ENCODE data around the gene MRNIP. TPM values are rescaled to one million over a fixed set of nuclear protein-coding genes. Genes with fewer than 3 reads are reported as not detected.

The MRNIP gene
- total RNA-seq, 1 donor: 13.0 TPM

- no peak for DNase-seq (ENCODE audit: low read depth)
- TF ChIP-seq CTCF (IDR thresholded peaks at IDR 0.05; ENCODE audit: insufficient read depth, low read depth, low read length): no peak
- H3K4me3 ChIP-seq (ENCODE audit: low read depth, low read length): no peak overlapping the region
These were observed 8.5 kb upstream of the MRNIP start for GRCh38 chr5:179867079-179867465.

- no peak overlapping the region for H3K4me3 ChIP-seq (ENCODE audit: low read depth, low read length)
- TF ChIP-seq CTCF (IDR thresholded peaks at IDR 0.05; ENCODE audit: insufficient read depth, low read depth, low read length): no peak
- DNase-seq (ENCODE audit: low read depth): peak; percentile 12
These were observed 7.8 kb upstream of the MRNIP start for GRCh38 chr5:179866241-179867078.

- no peak overlapping the region for H3K4me3 ChIP-seq (ENCODE audit: low read depth, low read length)
- TF ChIP-seq CTCF (IDR thresholded peaks at IDR 0.05; ENCODE audit: insufficient read depth, low read depth, low read length): no peak
- DNase-seq (ENCODE audit: low read depth): no peak
These were observed 7.0 kb upstream of the MRNIP start for GRCh38 chr5:179865491-179866240.

GRCh38 chr5:179864686-179865085 lies 6.1 kb upstream of the MRNIP start:
- no peak for TF ChIP-seq CTCF (IDR thresholded peaks at IDR 0.05; ENCODE audit: insufficient read depth, low read depth, low read length)
- H3K4me3 ChIP-seq (ENCODE audit: low read depth, low read length): no peak overlapping the region
- DNase-seq (ENCODE audit: low read depth): no peak

- DNase-seq (ENCODE audit: low read depth): no peak
- TF ChIP-seq CTCF (IDR thresholded peaks at IDR 0.05; ENCODE audit: insufficient read depth, low read depth, low read length): no peak
- no peak overlapping the region for H3K4me3 ChIP-seq (ENCODE audit: low read depth, low read length)
These were observed 5.0 kb upstream of the MRNIP start for GRCh38 chr5:179863449-179864085.

GRCh38 chr5:179862891-179863290 lies 4.3 kb upstream of the MRNIP start:
- TF ChIP-seq CTCF (IDR thresholded peaks at IDR 0.05; ENCODE audit: insufficient read depth, low read depth, low read length): no peak
- H3K4me3 ChIP-seq (ENCODE audit: low read depth, low read length): no peak overlapping the region
- no peak for DNase-seq (ENCODE audit: low read depth)
